ENCODE data around the gene DDAH1.

DNA sequence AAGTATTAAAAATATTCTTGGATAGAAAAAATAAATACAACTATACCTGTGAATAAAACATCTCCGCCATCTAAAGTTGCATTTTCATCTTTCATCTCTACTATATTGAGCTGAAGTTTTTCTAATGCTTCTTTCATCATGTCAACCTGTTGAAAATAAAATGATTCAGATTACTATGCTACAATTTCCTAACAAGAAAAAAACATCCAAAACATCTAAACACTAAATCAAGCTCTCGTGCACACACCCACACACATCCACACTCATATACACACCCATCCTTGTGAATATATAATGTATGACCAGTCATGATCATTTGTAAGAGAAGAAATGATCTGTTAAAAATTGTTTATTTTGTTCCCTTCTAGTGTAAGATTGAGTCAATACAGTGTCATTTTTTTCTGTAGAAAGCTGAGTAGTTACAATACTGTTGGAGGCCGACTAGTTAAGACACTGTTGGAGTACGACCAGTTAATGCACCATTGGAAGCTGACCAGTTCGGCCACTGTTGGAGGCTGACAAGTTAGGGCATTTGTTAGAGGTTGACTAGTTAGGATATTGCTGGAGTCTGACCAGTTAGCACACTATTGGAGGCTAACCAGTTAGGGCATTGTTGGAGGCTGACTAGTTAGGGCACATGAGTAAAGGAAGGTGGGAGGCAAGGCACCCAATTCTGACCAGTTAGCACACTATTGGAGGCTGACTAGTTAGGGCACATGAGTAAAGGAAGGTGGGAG, 106.1 kb downstream of the DDAH1 start:
- TF ChIP-seq POLR2A (IDR thresholded peaks at IDR 0.05; ENCODE audit: low read length) (no peak), GATA1 (IDR thresholded peaks at IDR 0.05; ENCODE audit: low read depth, low read length) (no peak)
